ENCODE measurements around the gene ID3. TPM values are rescaled to one million over a fixed set of nuclear protein-coding genes. Genes with fewer than 3 reads are reported as not detected.

The ID3 gene
- total RNA-seq, 1 donor from 2014 or later, result 154 TPM

- TF ChIP-seq CTCF (conservative IDR thresholded peaks at IDR 0.05; ENCODE audit: low read depth, low read length), result no peak
- no peak overlapping the region for H3K4me3 ChIP-seq (ENCODE audit: low read depth, low read length)
- DNase-seq (ENCODE audit: low read depth), result no peak
These were observed 30.9 kb downstream of the ID3 start for GRCh38 chr1:23528250-23528978.

- no peak for DNase-seq (ENCODE audit: low read depth)
- H3K4me3 ChIP-seq (ENCODE audit: low read depth, low read length), result no peak overlapping the region
- TF ChIP-seq CTCF (conservative IDR thresholded peaks at IDR 0.05; ENCODE audit: low read depth, low read length), result no peak
These were observed 31.4 kb downstream of the ID3 start for GRCh38 chr1:23527900-23528249.

GRCh38 chr1:23527366-23527765 is 31.9 kb downstream of the ID3 start:
- no peak for DNase-seq (ENCODE audit: low read depth)
- no peak for TF ChIP-seq CTCF (conservative IDR thresholded peaks at IDR 0.05; ENCODE audit: low read depth, low read length)
- H3K4me3 ChIP-seq (ENCODE audit: low read depth, low read length), result no peak overlapping the region

GRCh38 chr1:23526329-23527041 is 32.8 kb downstream of the ID3 start:
- no peak for DNase-seq (ENCODE audit: low read depth)
- no peak overlapping the region for H3K4me3 ChIP-seq (ENCODE audit: low read depth, low read length)
- no peak for TF ChIP-seq CTCF (conservative IDR thresholded peaks at IDR 0.05; ENCODE audit: low read depth, low read length)

GRCh38 chr1:23525558-23526250 is 33.6 kb downstream of the ID3 start:
- TF ChIP-seq CTCF (conservative IDR thresholded peaks at IDR 0.05; ENCODE audit: low read depth, low read length), result no peak
- no peak for DNase-seq (ENCODE audit: low read depth)
- H3K4me3 ChIP-seq (ENCODE audit: low read depth, low read length), result no peak overlapping the region

- TF ChIP-seq CTCF (conservative IDR thresholded peaks at IDR 0.05; ENCODE audit: low read depth, low read length), result no peak
- H3K4me3 ChIP-seq (ENCODE audit: low read depth, low read length), result no peak overlapping the region
- no peak for DNase-seq (ENCODE audit: low read depth)
These were observed 34.4 kb downstream of the ID3 start for GRCh38 chr1:23524716-23525401.
